NCI-H187 (cell line): ENCODE data around the gene CASS4.

Source experiments
- DNase-seq, 2 experiments: peaks; one replicate each; lab custom pipeline; 2025; lab: John Stamatoyannopoulos, UW

Gene CASS4

DNA sequence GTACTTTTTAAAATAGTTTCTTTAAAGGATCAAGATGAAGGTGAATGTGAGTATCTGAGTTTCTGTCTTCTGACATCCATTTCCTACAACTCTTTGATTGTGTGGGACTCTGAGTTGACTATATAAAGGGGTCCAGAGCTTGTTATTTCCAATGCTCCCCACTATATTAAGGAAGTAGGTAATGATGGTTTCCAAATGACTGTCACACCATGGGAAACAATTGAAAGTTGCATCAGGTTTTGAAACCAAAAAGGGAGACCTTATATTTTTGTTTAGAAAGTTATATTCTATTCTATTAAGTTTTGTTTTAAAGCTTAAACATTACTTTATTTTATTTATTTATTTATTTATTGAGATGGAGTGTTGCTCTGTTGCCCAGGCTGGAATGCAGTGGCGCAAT is 11.2 kb downstream of the CASS4 start:
- DNase-seq, result no peak

DNA sequence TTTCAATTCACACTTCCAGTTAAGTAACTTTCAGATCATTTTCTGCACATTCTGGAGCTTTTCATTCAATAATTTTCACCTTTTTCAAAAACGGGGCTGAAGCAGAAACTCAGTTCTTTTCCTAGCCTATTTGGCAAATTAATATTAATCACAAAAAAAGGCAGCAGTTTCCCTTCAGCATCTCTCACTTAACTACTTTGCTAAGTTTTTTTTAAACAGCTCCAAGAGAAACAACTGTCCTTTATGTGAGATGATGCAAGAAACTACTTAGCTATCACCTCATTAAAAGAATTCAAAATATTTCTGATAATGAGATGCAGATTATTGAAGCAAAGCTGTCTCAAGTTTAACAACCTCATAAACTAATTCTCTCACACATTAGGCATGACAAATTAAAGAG is 11.8 kb downstream of the CASS4 start:
- DNase-seq, result no peak

DNA sequence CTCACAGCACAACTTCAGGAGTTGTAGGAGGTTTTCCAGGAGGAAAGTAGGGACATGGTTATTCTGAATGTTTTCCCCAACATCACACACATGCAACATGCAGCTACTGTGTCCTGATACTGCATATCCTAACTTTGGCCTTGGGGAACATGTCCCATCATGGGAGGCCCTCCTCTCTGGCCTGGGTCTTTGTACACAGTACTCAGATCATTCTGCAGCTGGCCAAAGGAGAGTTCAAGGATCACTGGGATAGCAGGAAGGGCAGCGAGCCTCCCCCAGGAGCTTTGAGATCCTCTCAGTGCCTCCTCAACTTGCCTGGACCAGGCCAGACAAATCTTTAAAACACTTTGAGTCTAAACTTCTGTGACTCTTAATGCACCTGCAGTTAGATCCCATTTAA is 12.9 kb downstream of the CASS4 start:
- no peak for DNase-seq

DNA sequence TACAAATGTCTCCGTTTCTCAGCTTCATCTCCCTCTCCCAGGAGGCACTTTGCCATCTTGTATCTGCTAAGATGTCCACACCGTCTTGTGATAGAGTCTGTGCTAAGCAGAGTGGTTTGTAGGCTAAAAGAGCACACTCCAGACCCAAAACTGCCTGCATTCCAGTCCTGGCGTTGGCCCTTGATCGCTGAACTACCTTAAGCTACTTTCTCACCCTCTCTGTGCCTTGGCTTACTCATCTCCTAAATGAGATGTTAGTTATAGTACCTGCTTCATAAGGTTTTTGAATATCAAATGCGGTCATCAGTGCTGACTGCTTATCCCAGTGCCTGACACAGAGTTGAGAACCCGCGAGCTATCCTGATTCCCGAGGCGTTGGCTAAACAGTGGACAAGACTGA is 14.0 kb downstream of the CASS4 start:
- no peak for DNase-seq

DNA sequence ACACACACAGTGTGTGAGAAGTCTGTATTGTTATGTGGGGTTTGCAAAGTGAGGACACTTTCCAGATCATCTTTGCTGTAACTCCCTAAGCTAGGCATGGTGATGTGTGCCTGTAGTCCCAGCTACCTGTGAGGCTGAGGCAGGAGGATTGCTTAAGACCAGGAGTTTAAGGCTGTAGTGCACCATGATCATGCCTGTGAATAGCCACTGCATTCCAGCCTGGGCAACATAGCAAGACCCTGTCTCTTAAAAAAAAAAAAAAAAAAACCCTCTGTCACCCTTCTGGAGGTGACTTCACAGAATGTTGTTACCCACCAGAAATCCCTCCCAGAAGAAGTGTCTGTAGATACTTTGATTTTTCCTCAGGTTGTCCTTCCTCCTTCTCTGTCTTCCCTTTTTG is 14.9 kb downstream of the CASS4 start:
- no peak for DNase-seq

DNA sequence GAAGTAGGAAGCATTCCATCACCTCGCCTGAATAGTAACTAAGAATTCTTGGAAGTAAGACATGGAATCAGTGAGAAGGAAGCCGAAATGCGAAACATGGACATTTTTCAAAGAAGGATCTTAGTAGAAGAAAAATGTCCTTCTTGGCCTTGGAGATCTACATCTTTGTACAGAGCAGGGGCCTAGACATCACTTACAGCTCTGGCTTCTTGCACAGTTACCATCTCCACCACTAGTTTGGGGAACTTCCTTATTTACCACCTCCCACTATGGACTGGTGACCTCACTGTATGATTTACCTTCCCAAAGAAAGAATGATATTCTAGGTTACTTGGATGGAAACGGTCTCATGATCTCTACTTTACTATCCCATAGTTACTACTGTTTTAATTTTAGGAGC is 15.7 kb downstream of the CASS4 start:
- DNase-seq, result no peak

DNA sequence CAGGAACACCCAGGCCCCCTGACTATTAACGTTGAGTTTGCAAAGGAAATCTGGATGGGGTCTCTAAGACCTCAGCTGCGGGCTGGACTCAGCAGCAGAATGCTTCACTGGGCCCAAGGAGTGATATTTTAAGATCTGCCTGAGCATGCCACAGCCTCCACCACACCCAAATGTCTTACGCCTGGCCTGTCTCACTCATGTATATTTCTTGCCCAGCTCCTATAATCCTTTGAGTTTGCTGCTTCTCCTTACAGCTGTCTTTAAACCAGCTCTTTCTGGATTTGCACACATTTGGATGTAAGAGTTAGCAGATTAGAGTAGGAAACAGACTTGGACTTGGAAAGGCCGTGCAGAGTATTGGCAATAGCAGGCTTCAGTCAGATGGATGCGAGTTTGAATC is 16.4 kb downstream of the CASS4 start:
- DNase-seq, result no peak

DNA sequence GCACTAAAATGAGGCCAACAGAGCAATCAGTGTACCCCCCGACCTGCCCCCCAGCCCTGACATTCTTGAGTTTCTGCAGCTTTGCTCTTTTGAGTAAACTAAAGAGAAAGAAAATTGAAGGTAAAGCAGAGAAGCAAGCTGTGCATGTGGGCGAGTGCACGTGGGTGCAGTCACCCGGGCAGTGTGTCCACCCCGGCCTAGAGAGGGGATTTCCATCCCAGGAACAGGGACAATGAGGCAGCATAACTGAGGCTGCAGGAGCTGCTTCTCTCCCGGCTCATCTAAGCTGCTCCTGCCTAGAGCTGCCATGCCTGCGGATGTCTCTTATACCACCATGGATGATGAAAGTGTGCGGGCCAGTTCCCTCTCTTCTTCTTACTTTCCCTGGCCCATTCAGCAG is 16.8 kb downstream of the CASS4 start:
- DNase-seq, result no peak

DNA sequence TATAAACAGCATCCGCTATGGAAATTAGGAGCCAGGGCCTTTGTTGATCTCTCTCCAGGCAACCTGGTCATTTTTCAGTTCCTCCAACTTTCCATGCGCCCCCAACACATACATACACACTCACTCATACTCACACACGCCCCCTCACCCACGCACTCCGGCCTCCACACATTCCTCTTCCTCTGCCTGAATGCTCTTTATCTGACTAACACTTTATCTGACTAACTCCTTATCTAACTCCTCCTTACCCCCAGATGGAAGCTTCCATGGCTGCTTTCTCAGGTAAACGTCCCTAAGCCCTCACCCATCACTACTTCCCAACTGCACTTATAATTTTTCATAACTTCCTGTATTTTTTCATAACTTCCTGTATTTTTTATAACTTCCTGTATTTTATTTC is 17.4 kb downstream of the CASS4 start:
- no peak for DNase-seq

DNA sequence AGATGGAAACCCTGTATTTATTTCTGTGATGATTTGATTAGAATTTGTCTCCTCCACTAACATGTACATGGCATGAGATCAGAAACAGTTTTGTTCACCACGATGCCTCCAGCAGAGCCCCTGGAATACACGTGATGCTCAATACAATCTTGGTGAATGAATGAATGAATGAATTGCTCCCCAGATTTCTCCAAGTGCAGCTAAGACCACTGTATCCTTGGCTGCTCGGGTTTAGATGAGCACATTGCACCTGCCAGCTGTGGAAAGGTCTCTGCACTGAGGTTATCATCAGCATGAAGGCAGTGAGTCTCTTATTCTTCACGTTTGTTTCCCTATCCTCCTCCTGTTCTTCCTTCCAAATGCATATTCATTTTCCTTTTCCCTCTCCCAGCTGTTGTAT is 17.9 kb downstream of the CASS4 start:
- no peak for DNase-seq

DNA sequence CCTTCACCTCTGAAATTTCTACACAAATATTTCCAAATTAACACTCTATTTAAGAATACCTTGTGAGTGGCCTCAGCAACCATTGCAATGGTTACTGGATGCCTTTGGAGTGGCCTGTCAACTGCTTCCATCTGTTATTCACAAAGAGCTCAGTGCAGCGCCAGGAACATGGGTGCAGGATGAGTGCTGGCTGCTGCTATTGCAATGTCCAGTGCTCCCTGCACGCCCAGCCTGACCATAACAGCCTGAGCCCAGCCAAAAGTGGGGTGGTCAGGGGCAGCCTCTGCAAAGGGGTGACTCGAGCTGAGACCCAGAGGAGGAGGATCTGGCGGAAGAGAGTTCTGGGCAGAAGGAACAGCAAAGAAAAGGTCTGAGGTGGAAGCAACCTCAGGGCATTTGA is 18.4 kb downstream of the CASS4 start:
- no peak for DNase-seq

DNA sequence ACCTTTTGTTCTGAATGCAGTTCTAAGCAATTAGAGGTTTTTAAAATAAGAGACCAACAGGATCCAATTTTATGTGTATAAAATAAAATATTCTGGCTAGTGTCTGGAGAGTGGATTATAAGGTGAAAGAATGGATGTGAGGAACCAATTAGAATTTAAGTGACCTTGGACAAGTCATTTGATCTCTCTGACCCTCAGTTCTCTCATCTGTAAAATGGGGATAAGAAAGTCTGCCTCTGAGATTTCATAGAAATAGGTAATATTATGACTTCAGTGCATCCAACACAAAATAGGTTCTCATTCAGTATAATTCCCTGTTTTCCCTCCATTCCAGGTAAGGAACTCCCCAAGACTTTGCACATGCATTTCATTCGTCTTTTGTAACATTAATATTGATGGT is 18.9 kb downstream of the CASS4 start:
- no peak for DNase-seq

DNA sequence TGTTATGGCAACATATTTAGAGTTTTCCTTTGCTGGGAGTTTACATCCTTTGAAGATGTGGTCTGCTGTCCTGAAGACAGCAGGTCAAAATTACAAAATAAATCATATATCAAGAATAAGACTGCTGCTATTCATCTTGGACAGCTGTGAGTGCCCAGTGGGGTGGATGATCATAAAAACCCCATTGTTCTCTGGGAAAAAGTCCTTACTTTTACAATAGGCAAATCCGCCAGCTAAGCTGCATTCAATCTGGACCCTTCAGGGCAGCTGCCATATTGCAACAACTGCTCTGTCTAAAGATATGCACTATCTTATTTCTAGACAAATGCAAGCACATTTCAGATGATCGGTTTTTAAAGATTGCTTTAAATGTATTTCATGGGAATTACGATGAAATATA is 19.4 kb downstream of the CASS4 start:
- DNase-seq, result no peak

DNA sequence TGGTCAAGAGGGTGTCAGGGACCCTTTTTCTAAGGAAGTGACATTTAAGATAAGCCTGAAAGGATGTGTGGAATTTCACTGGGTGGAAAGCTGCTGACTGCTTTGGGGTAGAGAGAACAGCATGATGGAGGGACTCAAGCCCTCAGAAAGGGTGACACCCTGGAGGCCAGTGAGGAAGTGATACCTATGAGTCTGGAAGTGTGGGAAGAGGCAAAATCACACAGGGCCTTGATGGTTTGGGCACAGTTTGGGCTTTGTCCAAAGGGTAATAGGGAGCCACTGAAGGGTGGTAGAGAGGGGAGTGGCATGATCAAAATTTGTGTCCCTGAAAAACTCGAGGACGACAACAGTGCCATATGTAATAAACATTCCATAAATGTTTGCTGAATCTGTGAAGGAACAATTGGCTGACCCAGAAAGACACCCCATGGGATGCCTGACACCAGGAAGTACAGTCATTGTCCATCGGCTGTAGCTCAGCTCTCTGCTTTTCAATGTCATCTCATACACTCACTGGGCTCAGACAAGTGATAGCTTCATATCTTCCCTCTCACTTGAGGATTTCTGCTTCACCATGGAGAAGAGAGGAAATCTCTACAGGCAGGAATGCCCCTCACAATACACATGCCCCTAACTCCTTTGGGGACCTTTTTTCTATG is 21.3 kb downstream of the CASS4 start:
- no peak for DNase-seq

DNA sequence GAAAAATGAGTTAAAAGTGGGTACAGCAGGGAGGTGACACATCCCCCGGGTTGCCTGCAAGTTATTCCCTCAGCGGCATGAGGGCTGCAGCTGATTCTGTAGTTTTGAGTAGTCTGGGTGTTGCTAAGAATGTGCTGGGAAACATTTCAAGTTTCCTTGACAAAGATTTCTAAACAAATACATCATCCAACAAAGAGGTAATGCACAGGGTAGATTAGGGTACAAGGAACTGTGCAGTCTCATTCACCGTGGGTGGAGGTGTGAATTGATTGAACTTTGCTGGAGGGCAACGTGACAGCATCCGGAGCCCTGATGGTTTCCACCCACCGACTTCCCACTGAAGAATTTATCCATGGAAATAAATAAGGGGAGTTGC is 21.8 kb downstream of the CASS4 start:
- no peak for DNase-seq

DNA sequence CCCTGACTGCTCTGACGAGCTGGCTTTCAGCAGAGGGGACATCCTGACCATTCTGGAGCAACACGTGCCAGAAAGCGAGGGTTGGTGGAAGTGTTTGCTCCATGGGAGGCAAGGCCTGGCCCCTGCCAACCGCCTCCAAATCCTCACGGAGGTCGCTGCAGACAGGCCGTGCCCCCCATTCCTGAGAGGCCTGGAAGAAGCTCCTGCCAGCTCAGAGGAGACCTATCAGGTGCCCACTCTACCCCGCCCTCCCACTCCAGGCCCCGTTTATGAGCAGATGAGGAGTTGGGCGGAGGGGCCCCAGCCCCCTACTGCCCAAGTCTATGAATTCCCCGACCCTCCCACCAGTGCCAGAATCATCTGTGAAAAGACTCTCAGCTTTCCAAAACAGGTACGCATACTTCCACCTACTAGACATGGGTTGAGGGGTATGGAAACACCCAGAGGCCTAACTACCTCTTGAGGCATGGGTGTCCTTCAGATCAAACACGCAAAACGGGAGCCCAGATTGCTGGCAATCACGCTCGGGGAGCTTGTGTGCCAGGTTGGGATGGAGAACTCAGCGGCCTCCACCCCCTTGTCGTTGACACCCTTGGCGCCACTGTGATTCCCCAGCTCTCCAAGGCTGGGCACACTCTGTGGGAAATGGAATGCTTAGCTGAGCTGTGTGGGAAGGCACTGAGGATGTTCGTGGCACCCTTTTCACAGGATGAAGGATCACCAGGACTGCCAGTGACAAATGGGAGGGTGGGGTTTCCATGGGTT is 25.3 kb downstream of the CASS4 start:
- no peak for DNase-seq

DNA sequence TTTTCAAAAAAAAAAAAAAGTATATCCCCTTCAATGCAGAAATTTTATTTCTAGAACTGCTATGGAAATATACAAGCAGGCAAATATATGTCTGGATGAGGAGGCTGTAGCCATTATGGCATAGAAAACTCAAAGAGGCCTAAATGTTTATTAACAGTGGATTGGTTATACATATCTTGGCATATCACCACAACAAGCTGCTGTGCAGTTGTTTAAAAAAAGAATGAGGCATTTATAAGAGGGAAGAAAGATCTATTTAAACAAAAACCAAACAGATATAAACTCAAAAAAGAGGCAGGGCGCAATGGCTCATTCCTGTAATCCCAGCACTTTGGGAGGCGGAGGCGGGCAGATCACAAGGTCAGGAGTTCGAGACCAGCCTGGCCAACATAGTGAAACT is 26.2 kb downstream of the CASS4 start:
- no peak for DNase-seq

DNA sequence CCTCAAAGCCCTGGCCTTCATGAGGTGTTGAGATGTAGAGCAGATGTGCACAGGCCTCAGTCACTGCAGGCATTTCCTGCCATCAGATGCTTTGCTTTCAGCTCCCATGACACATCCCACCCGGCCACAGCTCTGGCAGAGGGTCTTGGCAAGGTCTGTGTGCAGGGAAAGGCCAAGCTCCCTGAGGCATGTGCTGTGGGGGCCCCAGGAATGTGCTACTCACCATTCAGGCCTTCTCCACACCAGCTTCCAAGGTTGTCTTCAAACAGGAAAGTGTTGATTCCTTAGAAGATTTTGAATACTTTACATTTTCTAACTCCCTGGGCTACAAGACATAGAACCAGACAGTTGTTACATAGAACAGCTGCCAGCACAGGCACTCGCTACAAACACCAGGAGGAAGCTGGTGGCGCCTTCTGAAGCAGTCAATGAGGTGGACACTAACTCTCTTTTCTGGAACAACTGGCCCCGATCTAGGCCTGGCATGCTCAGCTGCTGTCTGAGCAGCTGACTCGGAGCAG is 27.8 kb downstream of the CASS4 start:
- no peak for DNase-seq

DNA sequence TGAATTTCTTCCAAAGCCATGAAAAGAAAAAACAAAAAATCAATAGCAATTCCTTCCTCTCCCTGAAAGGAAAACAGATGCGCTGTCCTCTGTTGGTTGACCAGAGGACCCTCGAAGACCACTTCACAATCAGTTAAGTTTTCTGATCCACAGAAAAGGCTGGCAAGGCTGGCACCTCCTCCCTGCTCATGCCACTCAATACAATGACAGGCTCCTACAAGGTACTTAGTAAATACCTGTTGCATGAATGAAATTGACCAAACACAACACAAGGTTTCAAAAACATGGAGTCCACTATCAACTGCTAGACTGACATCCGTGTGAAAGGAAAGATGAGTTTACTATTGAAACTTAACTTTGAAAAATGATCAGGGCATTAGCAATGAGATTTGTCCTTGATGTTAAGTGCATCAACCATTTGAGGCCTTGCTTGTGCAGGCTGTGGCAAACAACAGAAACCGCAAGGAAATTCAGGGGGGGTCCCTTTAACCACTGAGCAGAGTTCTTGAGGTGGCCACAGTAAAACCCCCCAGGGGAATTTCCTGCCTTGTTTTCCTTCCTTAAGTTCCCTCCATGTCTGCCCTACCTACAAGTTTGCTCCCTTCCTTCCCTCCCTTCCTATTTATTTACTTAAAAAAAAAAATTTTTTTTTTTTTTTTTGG is 28.4 kb downstream of the CASS4 start:
- no peak for DNase-seq

DNA sequence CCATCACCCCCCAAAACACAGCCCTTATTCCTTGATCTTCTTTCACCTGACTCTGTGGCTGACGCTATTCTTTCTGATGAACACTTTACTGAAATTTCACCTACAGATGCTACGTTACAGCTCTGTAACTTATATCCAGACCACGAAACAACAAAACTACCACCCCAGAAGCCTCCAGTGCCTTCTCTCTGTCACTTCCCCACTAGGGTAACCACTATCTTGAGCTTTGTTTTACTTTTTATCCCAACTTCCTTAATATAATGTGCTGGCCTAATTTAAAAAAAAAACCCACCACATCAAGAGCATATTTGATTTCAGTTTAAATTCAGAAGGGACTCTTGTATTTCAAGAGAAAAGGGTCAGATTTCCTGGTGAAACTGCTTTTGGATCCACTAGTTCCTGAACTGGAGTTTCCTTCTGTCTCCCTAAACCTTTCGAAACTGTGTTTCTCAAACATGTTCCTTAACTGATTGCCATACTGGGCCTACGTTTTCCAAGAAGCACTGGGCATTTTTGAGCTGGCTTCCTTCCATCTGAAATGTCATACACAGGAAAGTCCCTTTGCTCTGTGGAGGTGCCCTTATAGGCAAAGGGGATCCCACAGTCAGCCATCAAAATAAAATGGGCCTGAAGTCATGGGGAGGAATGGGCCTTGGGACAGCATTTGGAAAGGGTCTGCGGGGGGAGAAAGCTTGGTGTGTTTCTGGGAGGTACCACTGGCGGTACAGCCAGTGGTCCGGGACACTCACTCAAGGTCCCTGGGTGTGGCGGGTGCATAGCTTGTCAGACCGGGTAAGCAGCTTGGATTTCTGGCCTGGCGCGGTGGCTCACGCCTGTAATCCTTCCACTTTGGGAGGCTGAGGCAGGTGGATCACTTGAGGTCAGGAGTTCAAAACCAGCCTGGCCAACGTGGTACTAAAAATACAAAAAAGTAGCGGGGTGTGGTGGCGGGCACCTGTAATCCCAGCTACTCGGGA is 30.6 kb downstream of the CASS4 start:
- no peak for DNase-seq

DNA sequence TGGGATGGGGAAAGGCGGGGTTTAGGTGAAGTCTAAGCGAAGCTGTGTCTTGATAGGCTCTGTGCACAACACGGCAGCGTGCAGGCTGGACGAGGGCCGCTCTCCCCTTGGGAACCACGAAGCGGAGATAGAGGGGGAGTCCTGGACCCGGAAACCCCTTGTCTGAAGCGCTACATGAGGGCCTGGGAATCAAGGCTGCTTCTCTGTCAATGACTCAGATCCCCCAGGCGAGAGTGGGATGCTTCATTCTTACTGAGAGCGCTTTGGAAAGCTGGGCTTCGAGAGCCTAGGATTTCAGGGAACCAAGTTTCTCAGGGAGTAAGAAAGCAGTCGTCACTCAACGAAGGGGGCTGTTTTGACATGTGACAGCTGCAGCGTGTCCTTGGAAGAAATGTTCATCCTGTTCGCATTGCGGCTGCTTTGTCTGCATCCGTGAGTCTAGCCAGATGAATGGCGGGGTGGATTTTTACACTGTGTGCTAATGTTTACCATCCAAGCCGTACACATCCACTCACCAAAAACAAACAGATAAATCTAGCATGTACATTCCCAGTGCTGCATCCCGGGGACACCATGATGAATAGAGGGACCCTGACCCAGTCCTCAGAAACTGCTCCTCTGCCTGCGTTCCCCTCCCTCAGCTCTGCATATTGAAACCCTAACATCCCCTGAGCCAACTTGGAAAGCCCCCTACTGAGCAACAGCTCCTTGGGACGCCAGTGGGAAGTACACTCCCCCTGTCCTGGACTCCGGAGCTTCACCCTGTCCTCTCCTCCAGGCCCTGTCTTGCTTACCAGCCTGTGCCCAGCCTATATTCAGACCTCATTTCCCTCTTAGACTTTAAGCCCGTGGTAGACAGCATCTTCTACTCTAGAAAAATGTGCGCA is 31.8 kb downstream of the CASS4 start:
- DNase-seq, result no peak
